ENCODE results near the gene CMYA5. TPM values are rescaled to one million over a fixed set of nuclear protein-coding genes. Genes with fewer than 3 reads are reported as not detected.

The CMYA5 gene
- total and polyA plus RNA-seq, 9 of the 15 experiments (the other 6 are each of a cell fraction or from before 2014, with no cell fraction given) = 0.18 to 1.1 (median 0.32) TPM

DNA sequence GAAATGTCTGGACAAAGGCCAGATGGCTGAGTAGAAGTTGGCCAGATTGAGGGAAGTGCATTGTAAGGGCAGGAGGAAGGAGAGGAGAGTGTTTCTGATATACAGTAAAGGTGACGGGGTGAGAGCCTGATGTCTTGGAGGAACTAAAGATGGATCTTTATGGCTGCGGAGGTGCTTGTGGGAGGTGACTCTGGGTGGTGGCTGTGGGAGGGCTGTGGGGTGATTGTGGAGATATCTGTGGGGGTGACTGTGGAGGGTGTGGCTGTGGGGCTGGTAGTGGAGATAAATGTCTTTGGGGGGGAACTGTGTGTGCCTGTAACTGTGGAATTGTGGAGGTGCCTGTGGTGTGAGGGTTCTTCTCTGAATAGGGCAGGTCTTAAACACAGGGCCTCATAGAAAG, 121.4 kb downstream of the CMYA5 start:
- Histone ChIP-seq H3K9ac (ENCODE audit: insufficient read depth in 1 of 2, low read depth in 2 of 2, low read length in 2 of 2) (no peak overlapping the region), H4K20me1 (replicated peaks; ENCODE audit: control insufficient read depth, insufficient read depth, low read length) (no peaks in the 10 kb centered on the region), H3K27me3 (ENCODE audit: control insufficient read depth in 2 of 2, insufficient read depth in 2 of 2, low read length in 2 of 2) (no peaks in the 10 kb centered on the region), H3K27ac (ENCODE audit: extremely low read depth, low read depth, low read length) (peak overlapping the region; percentile 62), H3K36me3 (ENCODE audit: control insufficient read depth, insufficient read depth, low read length) (no peaks in the 10 kb centered on the region), H3K4me1 (replicated peaks in 1 of 2; ENCODE audit: control insufficient read depth in 2 of 2, insufficient read depth in 2 of 2, low read length in 2 of 2) (peaks cover 13 to 42% of the 10 kb centered on the region in 2 experiments), H2AFZ (ENCODE audit: low read depth, low read length) (peak overlapping the region; percentile 73), H3K4me3 (no peak overlapping the region), H3K4me2 (ENCODE audit: insufficient read depth, low read length) (peak overlapping the region; percentile 59), H3K79me2 (ENCODE audit: control insufficient read depth, insufficient read depth, low read length) (no peaks in the 10 kb centered on the region), H3K9me1 (ENCODE audit: control insufficient read depth, insufficient read depth, low read length) (no peaks in the 10 kb centered on the region), H3K9me3 (replicated peaks; ENCODE audit: control insufficient read depth, insufficient read depth, low read depth, low read length) (no peaks in the 10 kb centered on the region)
- ChIA-PET POLR2A (interaction anchor here (0.6 to 1.3 kb wide), 2 partner anchors 16 to 200 kb away, joined by 4 to 5 read pairs; no protein-coding TSS in a partner anchor), CTCF (ENCODE audit: low intra/inter-chr PET ratio) (no interaction called here)
- 0% methylated on average over 2 of the region's 2 CpGs for WGBS (ENCODE audit: insufficient coverage, low coverage, missing lambda C conversion rate)
- ATAC-seq (peak; percentile 95), DNase-seq (ENCODE audit: extremely low read depth in 1 of 4, low spot score in 3 of 4) (peak; percentile 61 to 91 (median 78)), FAIRE-seq (peak; percentile 96)
- intact Hi-C loops (cut with micrococcal nuclease) = no loop called here
- BruUV-seq (replicated peaks) = no TSS peak
- in situ Hi-C loops (cut with MboI) = no loop called here
- TF ChIP-seq CSDE1 (IDR thresholded peaks at IDR 0.05) = no peak
- TF ChIP-seq ARNT (IDR thresholded peaks at IDR 0.05) = 0 out of 4 replicates have a peak, but pooled peaks of 1 of the 2 experiments have one; percentile 21
- no peak for TF ChIP-seq ZNF766 (CRISPR knock-in tag; conservative IDR thresholded peaks at IDR 0.05)
- TF ChIP-seq RHOXF2B (CRISPR knock-in tag; conservative IDR thresholded peaks at IDR 0.05) = no peak
- TF ChIP-seq ARID1B (IDR thresholded peaks at IDR 0.05) = peak; percentile 95
- TF ChIP-seq ZSCAN32 (CRISPR knock-in tag; IDR thresholded peaks at IDR 0.05) = no peak
- peak; percentile 76 for TF ChIP-seq LEF1 (IDR thresholded peaks at IDR 0.05)
- no peak for TF ChIP-seq GATAD2B (IDR thresholded peaks at IDR 0.05; ENCODE audit: borderline replicate concordance)
- TF ChIP-seq RBM15 (IDR thresholded peaks at IDR 0.05; ENCODE audit: insufficient read depth, low read length) = no peak
- no peak for TF ChIP-seq PPARD (CRISPR knock-in tag; IDR thresholded peaks at IDR 0.05)
- no peak for TF ChIP-seq ZNF696 (CRISPR knock-in tag; conservative IDR thresholded peaks at IDR 0.05)
- peak; percentile 60; the same call in 1 of the 2 replicates for TF ChIP-seq SMARCC2 (IDR thresholded peaks at IDR 0.05; ENCODE audit: low read depth)
- no peak for TF ChIP-seq SAFB (IDR thresholded peaks at IDR 0.05; ENCODE audit: borderline replicate concordance, low read depth, low read length)
- TF ChIP-seq RFX5 (IDR thresholded peaks at IDR 0.05; ENCODE audit: low read depth, low read length) = no peak
- no peak for TF ChIP-seq FOXJ2 (tag; IDR thresholded peaks at IDR 0.05)
- no peak for TF ChIP-seq MYC (IDR thresholded peaks at IDR 0.05; ENCODE audit: low read depth, low read length)
- no peak for TF ChIP-seq MYC (CRISPR knock-in tag; IDR thresholded peaks at IDR 0.05; ENCODE audit: borderline replicate concordance, low read depth)
- TF ChIP-seq FIP1L1 (IDR thresholded peaks at IDR 0.05; ENCODE audit: low read depth, low read length, poor library complexity, severe bottlenecking) = no peak
- peak; percentile 86 for TF ChIP-seq NFIC (IDR thresholded peaks at IDR 0.05)
- no peak for TF ChIP-seq NCOA6 (IDR thresholded peaks at IDR 0.05)
- peak; percentile 44; the same call in 1 of the 2 replicates for TF ChIP-seq TRIM28 (IDR thresholded peaks at IDR 0.05)
- TF ChIP-seq GABPB2 (CRISPR knock-in tag; conservative IDR thresholded peaks at IDR 0.05) = no peak
- TF ChIP-seq PTBP1 (IDR thresholded peaks at IDR 0.05; ENCODE audit: low read depth, low read length) = no peak
- TF ChIP-seq SIX5 (IDR thresholded peaks at IDR 0.05; ENCODE audit: borderline replicate concordance in 1 of 2, insufficient read depth in 1 of 2, low read depth in 1 of 2, low read length in 2 of 2) = no peak
- TF ChIP-seq CBFB (CRISPR knock-in tag; IDR thresholded peaks at IDR 0.05) = no peak
- TF ChIP-seq, protein P1, sequence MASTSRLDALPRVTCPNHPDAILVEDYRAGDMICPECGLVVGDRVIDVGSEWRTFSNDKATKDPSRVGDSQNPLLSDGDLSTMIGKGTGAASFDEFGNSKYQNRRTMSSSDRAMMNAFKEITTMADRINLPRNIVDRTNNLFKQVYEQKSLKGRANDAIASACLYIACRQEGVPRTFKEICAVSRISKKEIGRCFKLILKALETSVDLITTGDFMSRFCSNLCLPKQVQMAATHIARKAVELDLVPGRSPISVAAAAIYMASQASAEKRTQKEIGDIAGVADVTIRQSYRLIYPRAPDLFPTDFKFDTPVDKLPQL (IDR thresholded peaks at IDR 0.05; ENCODE audit: extremely low read depth, insufficient read length) = no peak
- peak; percentile 9 for TF ChIP-seq MEIS2 (IDR thresholded peaks at IDR 0.05; ENCODE audit: partially characterized antibody)
- TF ChIP-seq MCM7 (IDR thresholded peaks at IDR 0.05) = no peak
- peak; percentile 84 for TF ChIP-seq MTA1 (IDR thresholded peaks at IDR 0.05; ENCODE audit: borderline replicate concordance)

All from K562 (cell line).